Effector memory CD8-positive, alpha-beta T cell (primary cell): ENCODE results near the gene PREPL.

ENCODE experiments used
- ATAC-seq: fragments of 150-1000 bp; cut with Tn5 transposase; replicated peaks from 2 replicates; pipeline ENCODE4 v1.10.0; 2021; ENCODE audit warnings: mild to moderate bottlenecking, moderate library complexity
- DNase-seq, 3 experiments: peaks; one replicate each; pipeline ENCODE4 v3.0.0; 2021
- H3K27ac Mint-ChIP-seq, 2 donors: one replicate each; pipeline ENCODE4 v1.8.0; 2022; ENCODE audit warnings: mild to moderate bottlenecking in 2 of 2, mixed read lengths in 2 of 2, moderate library complexity in 2 of 2
- H3K27me3 Mint-ChIP-seq, 2 donors: one replicate each; pipeline ENCODE4 v1.8.0; 2022; ENCODE audit warnings: mixed read lengths in 2 of 2
- H3K36me3 Mint-ChIP-seq: one replicate; pipeline ENCODE4 v1.8.0; 2022; ENCODE audit warnings: mild to moderate bottlenecking, moderate library complexity, mixed read lengths; ENCODE audit not compliant: insufficient read depth
- H3K4me1 Mint-ChIP-seq, 2 donors: one replicate each; pipeline ENCODE4 v1.8.0; 2022; ENCODE audit warnings: low read depth in 2 of 2, mixed read lengths in 2 of 2
- H3K4me3 Mint-ChIP-seq, 2 donors: one replicate each; pipeline ENCODE4 v1.8.0; 2022; ENCODE audit warnings: mild to moderate bottlenecking in 2 of 2, mixed read lengths in 2 of 2, moderate library complexity in 2 of 2
- H3K9me3 Mint-ChIP-seq, 2 donors: one replicate each; pipeline ENCODE4 v1.8.0; 2022; ENCODE audit warnings: mixed read lengths in 2 of 2

The PREPL gene

DNA sequence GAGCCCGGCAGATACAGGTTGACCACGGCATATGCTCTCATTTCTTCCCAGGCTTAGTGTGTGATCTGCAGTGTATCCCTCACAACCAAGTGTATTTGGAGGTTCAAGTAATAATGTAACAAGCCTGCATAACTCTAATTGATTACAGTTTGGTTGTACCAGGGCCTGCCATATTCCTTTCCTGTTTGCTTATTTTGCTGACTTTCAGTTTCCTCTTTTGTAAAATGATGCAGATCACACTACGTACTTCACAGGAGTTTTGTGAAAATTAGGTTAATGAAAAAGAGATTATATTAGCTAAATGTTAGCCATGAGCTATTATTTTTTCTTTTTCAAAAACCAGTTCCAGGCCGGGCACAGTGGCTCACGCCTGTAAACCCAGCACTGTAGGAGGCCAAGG is 60.2 kb downstream of the PREPL start:
- ATAC-seq (no peak), DNase-seq (no peak)
- no peak overlapping the region for H3K4me3 Mint-ChIP-seq
- H3K4me1 Mint-ChIP-seq = peaks cover 9% of the 10 kb centered on the region in 2 donors
- no peak overlapping the region for H3K27ac Mint-ChIP-seq
- H3K9me3 Mint-ChIP-seq = no peaks in the 10 kb centered on the region
- peaks cover 16 to 27% of the 10 kb centered on the region in 2 donors for H3K27me3 Mint-ChIP-seq
- H3K36me3 Mint-ChIP-seq = peaks cover 3% of the 10 kb centered on the region

DNA sequence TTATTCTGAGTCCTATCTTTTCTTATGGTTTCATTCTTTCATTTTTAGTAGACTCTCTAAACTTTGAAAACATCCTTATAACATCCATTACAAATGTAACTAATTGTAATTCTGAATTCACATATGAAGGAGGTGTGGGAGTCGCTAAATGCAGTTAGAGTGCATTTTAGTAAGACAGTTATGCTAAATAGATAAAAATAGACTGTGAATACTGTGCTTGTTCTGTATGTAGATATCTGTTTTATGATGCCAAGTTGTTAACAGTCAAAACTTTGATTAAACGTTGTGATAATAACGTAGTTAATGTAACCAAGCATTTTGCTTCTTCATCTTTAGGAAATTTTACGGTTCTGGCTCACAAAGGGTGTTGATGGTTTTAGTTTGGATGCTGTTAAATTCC is 61.7 kb downstream of the PREPL start:
- no peak for ATAC-seq
- Mint-ChIP-seq H3K36me3 (peaks cover 3% of the 10 kb centered on the region), H3K4me1 (peaks cover 11 to 14% of the 10 kb centered on the region in 2 donors), H3K27me3 (peaks cover 16 to 27% of the 10 kb centered on the region in 2 donors), H3K4me3 (no peak overlapping the region), H3K9me3 (no peaks in the 10 kb centered on the region), H3K27ac (peak overlapping the region in 1 of 2 donors; percentile 29)
- DNase-seq = no peak

DNA sequence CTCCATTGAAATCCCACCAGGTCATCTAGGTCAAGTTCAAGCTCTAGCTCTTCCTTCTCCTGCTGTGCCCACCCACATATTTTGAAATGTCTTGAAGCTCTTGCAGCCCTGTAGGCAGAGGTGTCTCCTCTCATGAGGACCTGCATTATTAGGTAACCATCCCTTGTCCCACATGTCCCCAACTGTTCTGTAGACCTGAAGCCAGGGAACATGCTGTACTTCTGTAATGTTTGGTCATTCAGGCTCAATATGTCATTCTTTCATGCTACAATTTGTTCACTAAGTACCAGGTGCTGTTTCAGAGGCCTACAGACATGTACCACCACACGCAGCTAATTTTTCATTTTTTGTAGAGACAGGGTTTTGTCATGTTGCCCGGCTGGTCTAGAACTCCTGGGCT is 63.9 kb downstream of the PREPL start:
- peaks cover 25 to 36% of the 10 kb centered on the region in 2 donors for H3K27me3 Mint-ChIP-seq
- H3K36me3 Mint-ChIP-seq = peaks cover 3% of the 10 kb centered on the region
- no peak for DNase-seq

DNA sequence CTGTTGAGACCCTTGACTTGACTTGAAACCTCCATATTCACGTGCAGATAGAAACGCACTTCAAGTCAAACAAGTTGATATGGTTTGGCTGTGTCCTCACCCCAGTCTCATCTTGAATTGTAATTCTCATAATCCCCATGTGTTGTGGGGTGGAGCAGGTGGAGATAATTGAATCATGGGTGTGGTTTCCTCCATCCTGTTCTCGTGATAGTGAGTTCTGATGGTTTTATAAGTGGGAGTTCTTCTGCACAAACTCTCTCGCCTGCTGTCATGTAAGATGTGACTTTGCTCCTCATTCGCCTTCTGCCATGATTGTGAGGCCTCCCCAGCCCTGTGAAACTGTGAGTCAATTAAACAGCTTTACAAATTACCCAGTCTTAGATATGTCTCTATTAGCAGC is 64.6 kb downstream of the PREPL start:
- H3K4me1 Mint-ChIP-seq = peaks cover 11 to 14% of the 10 kb centered on the region in 2 donors
- H3K27me3 Mint-ChIP-seq = peaks cover 33 to 43% of the 10 kb centered on the region in 2 donors
- H3K36me3 Mint-ChIP-seq = peaks cover 3% of the 10 kb centered on the region
- no peak for ATAC-seq
- no peak overlapping the region for H3K4me3 Mint-ChIP-seq
- DNase-seq = no peak
- no peaks in the 10 kb centered on the region for H3K9me3 Mint-ChIP-seq
- H3K27ac Mint-ChIP-seq = peak overlapping the region in 1 of 2 donors; percentile 83

More for the DNA sequence above, 63.9 kb downstream of the PREPL start:
- no peaks in the 10 kb centered on the region for H3K9me3 Mint-ChIP-seq
- peak overlapping the region in 1 of 2 donors; percentile 51 for H3K27ac Mint-ChIP-seq
- no peak overlapping the region for H3K4me3 Mint-ChIP-seq
- ATAC-seq = no peak
- peaks cover 11 to 14% of the 10 kb centered on the region in 2 donors for H3K4me1 Mint-ChIP-seq

DNA sequence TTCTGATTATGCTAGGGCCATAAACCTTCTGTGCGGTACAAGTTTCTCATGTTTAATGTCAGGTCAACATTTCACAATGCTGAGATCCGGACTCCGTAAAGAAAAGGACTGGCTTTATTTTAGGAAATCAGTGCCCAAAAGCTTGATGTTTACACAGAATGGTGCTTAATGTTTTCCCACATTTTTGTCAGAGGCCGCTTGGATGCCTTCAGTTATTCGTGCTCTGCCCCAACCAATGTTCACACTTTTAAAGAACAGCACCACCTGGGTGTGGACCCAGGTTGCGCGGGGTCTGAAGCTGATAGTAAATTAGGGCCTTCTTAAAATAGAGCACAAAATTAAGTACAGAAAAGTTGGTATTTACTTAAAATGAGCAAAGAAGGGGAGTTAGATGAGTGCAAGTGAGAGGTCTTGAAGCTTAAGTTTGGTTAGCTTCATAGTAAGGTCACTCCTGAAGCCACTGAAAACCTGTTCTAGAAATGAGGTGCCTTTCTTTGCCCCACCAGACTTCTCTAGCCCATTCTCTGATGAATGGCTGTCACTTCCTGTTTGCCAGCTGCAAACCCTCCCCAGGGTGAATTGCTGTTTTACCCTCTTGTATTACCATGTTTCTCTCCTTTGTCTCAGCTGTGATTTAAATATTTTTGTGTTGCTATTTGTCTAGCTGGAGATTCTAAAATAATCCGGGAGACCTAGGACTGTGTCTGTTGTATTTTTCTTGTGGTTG is 65.5 kb downstream of the PREPL start:
- no peaks in the 10 kb centered on the region for H3K9me3 Mint-ChIP-seq
- H3K4me1 Mint-ChIP-seq = peaks cover 11 to 14% of the 10 kb centered on the region in 2 donors
- no peak overlapping the region for H3K4me3 Mint-ChIP-seq
- peaks cover 39 to 44% of the 10 kb centered on the region in 2 donors for H3K27me3 Mint-ChIP-seq
- H3K27ac Mint-ChIP-seq = no peak overlapping the region
- ATAC-seq (peak; percentile 26), DNase-seq (peak in 1 of 3 experiments; percentile 5)
- peaks cover 3% of the 10 kb centered on the region for H3K36me3 Mint-ChIP-seq

DNA sequence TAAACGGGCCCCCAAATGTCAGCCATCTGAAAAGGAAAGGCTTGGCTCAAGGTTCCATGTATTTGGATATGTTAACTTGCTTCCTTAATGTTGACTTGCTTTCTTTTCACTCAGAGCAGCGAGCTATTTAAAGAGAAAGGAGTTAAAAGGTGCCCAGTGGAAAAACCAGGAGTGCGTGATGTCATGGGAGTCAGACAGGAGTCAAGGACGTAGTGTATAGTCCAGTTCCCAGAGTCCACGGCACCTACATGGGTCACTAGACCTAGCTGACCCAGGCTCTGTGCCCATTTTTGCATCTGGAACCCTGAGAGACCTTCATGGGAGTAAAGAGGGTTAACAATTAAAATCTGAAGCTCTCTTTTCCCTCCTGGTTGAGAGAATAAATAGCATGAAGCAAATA is 66.2 kb downstream of the PREPL start:
- Mint-ChIP-seq H3K27ac (no peak overlapping the region), H3K9me3 (no peaks in the 10 kb centered on the region), H3K4me3 (no peak overlapping the region), H3K27me3 (peaks cover 35 to 38% of the 10 kb centered on the region in 2 donors), H3K4me1 (peaks cover 11 to 14% of the 10 kb centered on the region in 2 donors), H3K36me3 (peaks cover 3% of the 10 kb centered on the region)
- ATAC-seq (no peak), DNase-seq (no peak)

DNA sequence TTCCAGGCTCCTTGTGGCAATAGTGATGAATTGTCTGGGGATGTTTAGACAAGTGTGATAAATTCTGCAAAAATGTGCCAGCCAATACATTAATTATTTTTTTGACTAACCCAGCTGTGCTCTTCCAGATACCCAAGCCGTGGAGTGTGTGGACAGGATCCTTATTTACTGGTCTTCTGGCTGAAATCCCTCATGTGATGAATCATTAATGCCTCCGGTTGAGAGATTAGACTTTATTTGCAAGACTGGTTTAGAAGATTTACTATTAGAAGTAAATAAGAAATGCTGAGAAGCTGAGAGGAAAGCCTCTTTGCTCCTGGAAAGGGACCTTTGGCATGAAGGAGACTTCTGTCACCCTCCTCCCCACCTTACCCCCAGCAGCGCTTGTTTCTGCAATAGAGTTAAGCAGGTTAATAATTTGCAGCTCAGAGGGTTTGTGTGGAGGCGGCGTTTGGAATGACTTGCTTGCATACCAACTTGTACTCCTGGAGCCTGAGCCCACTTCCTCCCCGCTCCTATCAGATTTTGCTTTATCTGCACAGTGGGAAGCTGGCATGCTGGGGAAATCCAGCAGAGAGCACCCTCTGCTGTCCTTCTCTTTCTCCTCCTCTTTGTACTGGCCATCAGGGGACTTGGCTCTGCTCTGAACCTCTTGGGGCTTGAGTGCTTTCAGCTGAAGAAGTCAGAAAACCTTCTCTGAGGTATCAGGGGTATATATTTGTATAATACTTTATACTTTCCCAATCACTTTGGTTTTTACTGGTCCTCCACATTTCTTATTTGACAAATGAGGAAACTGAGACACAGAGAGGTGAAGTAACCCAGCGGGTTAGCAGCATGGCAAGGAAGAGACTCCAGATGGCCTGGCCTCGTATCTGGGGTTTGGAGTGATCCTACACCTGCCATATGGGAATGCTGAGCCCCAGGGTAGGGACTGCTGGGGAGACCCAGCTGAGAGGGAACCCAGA is 69.7 kb downstream of the PREPL start:
- Mint-ChIP-seq H3K36me3 (no peaks in the 10 kb centered on the region), H3K4me3 (no peak overlapping the region), H3K27me3 (peaks cover 18 to 24% of the 10 kb centered on the region in 2 donors), H3K9me3 (no peaks in the 10 kb centered on the region), H3K4me1 (peaks cover 5 to 10% of the 10 kb centered on the region in 2 donors), H3K27ac (no peak overlapping the region)
- DNase-seq (no peak), ATAC-seq (no peak)

DNA sequence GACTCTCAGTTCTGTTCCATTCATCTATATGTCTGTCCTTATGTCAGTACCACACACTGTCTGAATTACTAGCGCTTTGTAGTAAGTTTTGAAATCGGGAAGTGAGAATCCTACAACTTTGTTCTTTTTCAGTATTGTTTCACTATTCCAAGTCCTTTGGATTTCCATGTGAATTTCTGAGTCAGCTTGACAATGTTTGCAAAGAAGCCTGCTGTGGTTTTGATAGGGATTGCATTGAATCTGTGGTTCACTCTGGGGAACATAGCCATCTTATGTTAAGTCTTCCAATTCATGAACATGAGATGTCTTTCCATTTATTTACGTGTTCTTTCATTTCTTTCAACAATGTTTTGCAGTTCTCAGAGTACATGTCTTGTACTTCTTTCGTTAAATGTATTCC is 71.0 kb downstream of the PREPL start:
- DNase-seq (no peak), ATAC-seq (no peak)
- Mint-ChIP-seq H3K36me3 (no peaks in the 10 kb centered on the region), H3K27me3 (peaks cover 18 to 24% of the 10 kb centered on the region in 2 donors), H3K4me1 (no peaks in the 10 kb centered on the region), H3K4me3 (no peak overlapping the region), H3K9me3 (no peaks in the 10 kb centered on the region), H3K27ac (no peak overlapping the region)

DNA sequence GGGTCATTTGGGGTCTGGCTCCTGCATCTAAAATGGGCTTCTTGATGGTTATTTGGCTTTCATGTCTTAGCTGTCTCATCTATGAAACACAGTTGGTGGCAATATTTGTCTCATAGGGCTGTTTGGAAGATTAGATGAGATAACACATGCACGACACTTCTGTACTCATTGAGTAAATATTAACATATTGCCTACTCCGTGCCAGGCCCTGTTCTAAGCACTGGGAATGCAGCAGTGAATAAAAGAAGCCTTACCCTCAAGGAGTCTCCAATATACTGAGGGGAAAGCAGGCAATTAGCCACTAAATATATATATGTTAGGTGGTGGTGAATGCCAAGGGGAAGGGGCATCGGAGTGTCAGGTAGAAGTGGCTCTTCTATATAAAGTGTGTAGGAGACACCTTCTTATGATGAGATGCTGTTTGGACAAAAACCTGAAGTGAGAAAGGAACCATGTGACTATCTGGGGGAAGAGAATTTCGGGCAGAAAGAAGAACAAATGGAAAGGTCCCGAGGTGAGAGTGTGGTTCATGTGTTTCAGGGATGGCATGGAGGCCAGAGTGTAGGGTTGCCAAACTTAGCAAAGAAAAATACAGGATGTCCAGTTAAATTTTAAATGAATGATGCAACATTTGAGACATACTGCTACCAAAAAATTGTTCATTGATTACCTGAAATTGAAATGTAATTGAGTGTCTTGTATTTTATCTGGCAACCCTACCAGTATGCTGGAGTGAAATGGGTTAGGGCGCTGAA is 74.2 kb downstream of the PREPL start:
- DNase-seq (no peak), ATAC-seq (no peak)
- Mint-ChIP-seq H3K36me3 (no peaks in the 10 kb centered on the region), H3K9me3 (no peaks in the 10 kb centered on the region), H3K27ac (no peak overlapping the region), H3K4me3 (no peak overlapping the region), H3K4me1 (no peaks in the 10 kb centered on the region), H3K27me3 (peaks cover 5 to 17% of the 10 kb centered on the region in 2 donors)

DNA sequence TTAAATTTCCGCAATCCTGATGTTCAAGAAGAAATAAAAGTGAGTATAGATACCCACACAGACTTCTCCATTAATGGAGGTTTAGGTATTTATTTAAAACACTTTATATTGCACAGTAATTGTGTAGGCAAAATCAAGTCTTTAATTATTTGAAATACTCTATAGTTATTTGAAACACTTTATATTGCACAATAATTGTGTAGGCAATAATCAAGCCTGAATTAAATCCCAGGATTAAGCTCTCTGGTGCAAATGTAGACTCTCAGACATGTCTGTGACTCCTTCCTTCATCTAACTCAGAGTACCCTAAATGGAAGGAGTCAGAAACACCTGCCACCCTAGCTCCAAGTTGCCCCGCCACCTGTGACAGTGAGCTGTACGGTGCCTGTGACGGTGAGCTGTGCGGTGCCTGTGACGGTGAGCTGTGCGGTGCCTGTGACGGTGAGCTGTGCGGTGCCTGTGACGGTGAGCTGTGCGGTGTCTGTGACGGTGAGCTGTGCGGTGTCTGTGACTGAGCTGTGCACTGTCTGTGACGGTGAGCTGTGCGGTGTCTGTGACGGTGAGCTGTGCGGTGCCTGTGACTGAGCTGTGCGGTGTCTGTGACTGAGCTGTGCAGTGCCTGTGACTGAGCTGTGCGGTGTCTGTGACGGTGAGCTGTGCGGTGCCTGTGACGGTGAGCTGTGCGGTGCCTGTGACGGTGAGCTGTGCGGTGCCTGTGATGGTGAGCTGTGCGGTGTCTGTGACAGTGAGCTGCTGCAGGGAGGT is 75.0 kb downstream of the PREPL start:
- no peak for DNase-seq
- H3K9me3 Mint-ChIP-seq = no peaks in the 10 kb centered on the region
- H3K4me1 Mint-ChIP-seq = no peaks in the 10 kb centered on the region
- no peak overlapping the region for H3K27ac Mint-ChIP-seq
- no peak overlapping the region for H3K4me3 Mint-ChIP-seq
- no peaks in the 10 kb centered on the region for H3K36me3 Mint-ChIP-seq
- ATAC-seq = no peak
- H3K27me3 Mint-ChIP-seq = peaks cover 0 to 13% of the 10 kb centered on the region in 2 donors

DNA sequence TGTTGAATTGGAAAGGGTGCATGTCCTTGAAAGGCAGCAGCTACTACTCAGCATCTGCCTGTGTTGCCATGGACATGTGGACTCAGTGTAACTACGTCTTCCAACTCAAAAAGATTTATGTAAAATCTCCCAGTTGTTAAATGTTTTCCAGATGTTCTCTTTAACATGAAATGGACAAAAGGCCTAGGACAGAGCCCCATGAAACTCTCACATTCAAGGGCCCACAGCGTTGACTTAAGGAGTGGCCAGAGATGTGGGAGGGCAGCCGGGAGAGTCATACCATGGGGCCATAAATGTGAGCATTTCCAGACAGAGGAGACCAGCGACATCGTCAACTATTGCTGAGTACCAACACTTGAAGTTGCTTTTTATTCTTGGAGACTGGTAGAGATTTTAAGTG is 76.1 kb downstream of the PREPL start:
- Mint-ChIP-seq H3K36me3 (no peaks in the 10 kb centered on the region), H3K4me3 (no peak overlapping the region), H3K27me3 (peaks cover 0 to 11% of the 10 kb centered on the region in 2 donors), H3K9me3 (no peaks in the 10 kb centered on the region), H3K4me1 (no peaks in the 10 kb centered on the region), H3K27ac (no peak overlapping the region)
- no peak for ATAC-seq
- DNase-seq = no peak

DNA sequence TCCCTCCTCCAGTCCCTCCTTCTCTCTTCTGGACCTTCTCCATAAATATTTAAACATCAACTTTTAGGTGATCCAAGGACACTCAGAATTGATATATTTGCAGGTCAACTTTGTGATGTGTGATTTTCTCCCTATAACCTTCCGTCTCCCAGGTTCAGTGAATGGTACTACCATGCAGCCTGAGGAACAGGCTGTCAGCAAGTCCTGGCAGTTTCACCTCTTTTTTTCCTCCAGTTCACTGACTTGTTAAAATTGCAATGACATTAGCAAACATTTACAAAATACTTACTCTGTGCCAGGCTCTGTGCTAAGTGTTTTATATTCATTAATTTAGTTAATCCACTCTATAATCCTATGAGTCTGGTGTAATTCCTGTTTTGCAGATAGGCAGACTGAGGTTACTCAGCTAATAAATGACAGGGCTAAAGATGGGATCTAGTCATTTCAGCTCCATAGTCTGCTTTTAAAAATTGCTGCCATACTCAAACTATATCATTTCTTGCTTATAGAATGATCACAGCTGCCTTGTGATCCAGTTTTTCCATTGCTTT is 78.1 kb downstream of the PREPL start:
- H3K4me3 Mint-ChIP-seq = no peak overlapping the region
- H3K4me1 Mint-ChIP-seq = no peaks in the 10 kb centered on the region
- no peaks in the 10 kb centered on the region for H3K9me3 Mint-ChIP-seq
- ATAC-seq = no peak
- H3K27me3 Mint-ChIP-seq = peaks cover 0 to 11% of the 10 kb centered on the region in 2 donors
- H3K36me3 Mint-ChIP-seq = no peaks in the 10 kb centered on the region
- DNase-seq = no peak
- H3K27ac Mint-ChIP-seq = no peak overlapping the region
